Measurements from ENCODE around the gene ZDHHC21.
A peak's percentile ranks its signal among the peaks of the same experiment; 100 is the strongest.

The ZDHHC21 gene

GRCh38 chr9:14597171-14597799, 95.9 kb downstream of the ZDHHC21 start:
- no peak for DNase-seq

GRCh38 chr9:14593406-14593805, 99.8 kb downstream of the ZDHHC21 start:
- DNase-seq, result no peak

GRCh38 chr9:14591411-14591810, 101.8 kb downstream of the ZDHHC21 start:
- no peak for DNase-seq

GRCh38 chr9:14585730-14586473, 107.3 kb downstream of the ZDHHC21 start:
- DNase-seq, result no peak

- no peak for DNase-seq
Observed at GRCh38 chr9:14584571-14584970, 108.7 kb downstream of the ZDHHC21 start.

GRCh38 chr9:14578030-14578429, 115.2 kb downstream of the ZDHHC21 start:
- DNase-seq, result no peak

- no peak for DNase-seq
Observed at GRCh38 chr9:14574173-14574572, 119.1 kb downstream of the ZDHHC21 start.

GRCh38 chr9:14573319-14573718, 119.9 kb downstream of the ZDHHC21 start:
- peak; percentile 30 for DNase-seq

GRCh38 chr9:14565352-14566016, 127.7 kb downstream of the ZDHHC21 start:
- no peak for DNase-seq

GRCh38 chr9:14563902-14564624, 129.2 kb downstream of the ZDHHC21 start:
- DNase-seq, result no peak

GRCh38 chr9:14561929-14562405, 131.3 kb downstream of the ZDHHC21 start:
- DNase-seq, result no peak

Data from NCI-H510A treated with DMSO at 0.1 percent for 48 hours (cell line).